ENCODE results near the gene DMRT2. TPM values are rescaled to one million over a fixed set of nuclear protein-coding genes. Genes with fewer than 3 reads are reported as not detected.

Gene DMRT2
- total and polyA plus RNA-seq, 2 donors (not counting 3 experiments of a cell fraction or from before 2014, with no cell fraction given) = not detected

DNA sequence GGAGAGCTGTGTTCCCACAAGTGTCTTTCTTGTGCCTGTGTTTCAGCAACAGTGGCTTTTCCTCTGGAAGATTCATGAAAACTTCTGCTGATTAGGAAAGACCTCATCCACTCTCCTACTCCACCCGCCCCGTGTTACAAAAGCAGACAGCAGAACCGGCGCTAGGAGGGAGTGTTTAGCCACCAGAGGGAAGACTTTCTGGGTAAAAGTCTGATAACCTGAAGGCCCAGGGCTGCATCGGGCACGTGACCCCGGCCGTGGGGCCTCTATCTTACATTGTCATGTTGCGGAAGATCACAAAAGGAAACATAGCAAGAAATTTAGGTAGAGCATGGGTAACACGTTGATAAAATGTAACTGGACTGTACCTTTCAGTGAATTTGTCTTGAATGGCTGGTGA lies 32.0 kb upstream of the DMRT2 start:
- Histone ChIP-seq H3K9me1 (replicated peaks; ENCODE audit: control insufficient read depth, extremely low read depth, insufficient read depth, low read length) (no peaks in the 10 kb centered on the region), H3K79me2 (ENCODE audit: control insufficient read depth, insufficient read depth, low read length) (no peaks in the 10 kb centered on the region), H4K20me1 (replicated peaks; ENCODE audit: control insufficient read depth, extremely low read depth, insufficient read depth, low read length) (no peaks in the 10 kb centered on the region), H3K4me1 (ENCODE audit: control insufficient read depth, extremely low read depth, insufficient read depth, low read length) (no peaks in the 10 kb centered on the region), H3K4me2 (ENCODE audit: insufficient read depth, low read length) (no peak overlapping the region), H3K9me3 (replicated peaks; ENCODE audit: control insufficient read depth, insufficient read depth, low read length) (no peaks in the 10 kb centered on the region), H3K27me3 (ENCODE audit: control insufficient read depth in 2 of 2, insufficient read depth in 2 of 2, low read length in 2 of 2) (no peaks in the 10 kb centered on the region), H3K27ac (ENCODE audit: insufficient read depth, low read depth, low read length) (no peak overlapping the region), H3K9ac (replicated peaks; ENCODE audit: extremely low read depth, insufficient read depth, low read length) (no peak overlapping the region), H3K4me3 (replicated peaks in 1 of 3; ENCODE audit: insufficient read depth in 1 of 3, low read depth in 1 of 3, low read length in 3 of 3) (no peak overlapping the region), H2AFZ (ENCODE audit: low read depth, low read length) (no peak overlapping the region), H3K36me3 (ENCODE audit: control insufficient read depth in 2 of 2, extremely low read depth in 1 of 2, insufficient read depth in 2 of 2, low read length in 2 of 2) (no peaks in the 10 kb centered on the region)
- intact Hi-C loops (cut with micrococcal nuclease) = loop anchor here (10.0 kb wide), 1 partner anchor 1067 kb away; no protein-coding TSS in a partner anchor
- CTCF ChIA-PET = interaction anchor here (0.7 to 3.3 kb wide), 2 partner anchors 9 to 124 kb away, joined by 3 to 10 read pairs; no protein-coding TSS in a partner anchor
- FAIRE-seq (no peak), DNase-seq (ENCODE audit: low read depth, low spot score) (no peak)
- POLR2A ChIA-PET = no interaction called here
- TF ChIP-seq POLR2A (IDR thresholded peaks at IDR 0.05; ENCODE audit: low read depth, low read length) (no peak), EZH2 (IDR thresholded peaks at IDR 0.05; ENCODE audit: borderline replicate concordance, low read depth, low read length, severe bottlenecking) (no peak), FOS (IDR thresholded peaks at IDR 0.05; ENCODE audit: borderline replicate concordance, insufficient read depth, low read length) (no peak)
- TF ChIP-seq, protein P1, sequence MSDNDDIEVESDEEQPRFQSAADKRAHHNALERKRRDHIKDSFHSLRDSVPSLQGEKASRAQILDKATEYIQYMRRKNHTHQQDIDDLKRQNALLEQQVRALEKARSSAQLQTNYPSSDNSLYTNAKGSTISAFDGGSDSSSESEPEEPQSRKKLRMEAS (IDR thresholded peaks at IDR 0.05; ENCODE audit: insufficient read depth, insufficient read length) = no peak
- no TSS peak for BruUV-seq (replicated peaks)
- dilution Hi-C loops (cut with MboI; ENCODE audit: extremely low pct_ligation_motif_present, low sequenced_read_pairs) = no loop called here

DNA sequence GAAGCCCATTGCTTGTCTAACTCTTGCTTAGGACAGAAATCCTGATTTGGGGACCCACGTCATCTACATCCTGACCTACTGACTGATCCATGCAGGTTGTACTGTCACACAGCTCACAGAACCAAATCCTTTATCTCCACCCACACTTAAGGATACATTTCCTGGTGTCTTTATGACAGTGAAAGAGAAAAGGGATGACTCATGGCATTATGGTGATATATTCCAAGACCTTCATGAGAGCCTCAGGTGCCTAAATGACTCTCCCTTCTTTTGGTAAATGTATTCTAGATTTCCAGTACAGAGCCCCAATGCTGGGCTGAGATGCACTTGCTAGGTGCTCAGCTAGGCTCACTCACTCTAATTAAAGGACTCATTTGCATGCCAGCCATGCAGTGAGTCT lies 26.0 kb upstream of the DMRT2 start:
- FAIRE-seq = no peak
- no peak for TF ChIP-seq POLR2AphosphoS5 (IDR thresholded peaks at IDR 0.05; ENCODE audit: insufficient read depth, low read depth, low read length)
- TF ChIP-seq, protein P2, sequence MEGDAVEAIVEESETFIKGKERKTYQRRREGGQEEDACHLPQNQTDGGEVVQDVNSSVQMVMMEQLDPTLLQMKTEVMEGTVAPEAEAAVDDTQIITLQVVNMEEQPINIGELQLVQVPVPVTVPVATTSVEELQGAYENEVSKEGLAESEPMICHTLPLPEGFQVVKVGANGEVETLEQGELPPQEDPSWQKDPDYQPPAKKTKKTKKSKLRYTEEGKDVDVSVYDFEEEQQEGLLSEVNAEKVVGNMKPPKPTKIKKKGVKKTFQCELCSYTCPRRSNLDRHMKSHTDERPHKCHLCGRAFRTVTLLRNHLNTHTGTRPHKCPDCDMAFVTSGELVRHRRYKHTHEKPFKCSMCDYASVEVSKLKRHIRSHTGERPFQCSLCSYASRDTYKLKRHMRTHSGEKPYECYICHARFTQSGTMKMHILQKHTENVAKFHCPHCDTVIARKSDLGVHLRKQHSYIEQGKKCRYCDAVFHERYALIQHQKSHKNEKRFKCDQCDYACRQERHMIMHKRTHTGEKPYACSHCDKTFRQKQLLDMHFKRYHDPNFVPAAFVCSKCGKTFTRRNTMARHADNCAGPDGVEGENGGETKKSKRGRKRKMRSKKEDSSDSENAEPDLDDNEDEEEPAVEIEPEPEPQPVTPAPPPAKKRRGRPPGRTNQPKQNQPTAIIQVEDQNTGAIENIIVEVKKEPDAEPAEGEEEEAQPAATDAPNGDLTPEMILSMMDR (IDR thresholded peaks at IDR 0.05; ENCODE audit: extremely low read depth in 1 of 2, insufficient read depth in 1 of 2, low read depth in 1 of 2, low read length in 2 of 2) = no peak
- no peak for TF ChIP-seq EZH2 (IDR thresholded peaks at IDR 0.05; ENCODE audit: borderline replicate concordance, low read depth, low read length, severe bottlenecking)

More for the DNA sequence above, 26.0 kb upstream of the DMRT2 start:
- H3K4me3 ChIP-seq (replicated peaks in 1 of 3; ENCODE audit: insufficient read depth in 1 of 3, low read depth in 1 of 3, low read length in 3 of 3) = no peak overlapping the region
- DNase-seq (ENCODE audit: low read depth, low spot score) = no peak
- dilution Hi-C loops (cut with MboI; ENCODE audit: extremely low pct_ligation_motif_present, low sequenced_read_pairs) (no loop called here), intact Hi-C loops (cut with micrococcal nuclease) (no loop called here)
- no peaks in the 10 kb centered on the region for H3K27me3 ChIP-seq (ENCODE audit: control insufficient read depth in 2 of 2, insufficient read depth in 2 of 2, low read length in 2 of 2)
- no peaks in the 10 kb centered on the region for H3K9me3 ChIP-seq (replicated peaks; ENCODE audit: control insufficient read depth, insufficient read depth, low read length)
- POLR2A ChIA-PET = no interaction called here
- no TSS peak for BruUV-seq (replicated peaks)
- no peaks in the 10 kb centered on the region for H3K36me3 ChIP-seq (ENCODE audit: control insufficient read depth in 2 of 2, extremely low read depth in 1 of 2, insufficient read depth in 2 of 2, low read length in 2 of 2)
- H2AFZ ChIP-seq (ENCODE audit: low read depth, low read length) = no peak overlapping the region
- H3K79me2 ChIP-seq (ENCODE audit: control insufficient read depth, insufficient read depth, low read length) = no peaks in the 10 kb centered on the region
- H3K4me1 ChIP-seq (ENCODE audit: control insufficient read depth, extremely low read depth, insufficient read depth, low read length) = no peaks in the 10 kb centered on the region
- no peaks in the 10 kb centered on the region for H3K9me1 ChIP-seq (replicated peaks; ENCODE audit: control insufficient read depth, extremely low read depth, insufficient read depth, low read length)
- H3K9ac ChIP-seq (replicated peaks; ENCODE audit: extremely low read depth, insufficient read depth, low read length) = no peak overlapping the region
- H3K27ac ChIP-seq (ENCODE audit: insufficient read depth, low read depth, low read length) = no peak overlapping the region
- no peaks in the 10 kb centered on the region for H4K20me1 ChIP-seq (replicated peaks; ENCODE audit: control insufficient read depth, extremely low read depth, insufficient read depth, low read length)
- CTCF ChIA-PET = interaction anchor here (0.8 kb wide), 1 partner anchor 15 kb away, joined by 3 read pairs; no protein-coding TSS in a partner anchor
- H3K4me2 ChIP-seq (ENCODE audit: insufficient read depth, low read length) = no peak overlapping the region
